Kidney (tissue), 14 donors: ENCODE data around the gene REV3L. TPM values are rescaled to one million over a fixed set of nuclear protein-coding genes. Genes with fewer than 3 reads are reported as not detected.
A peak's percentile ranks its signal among the peaks of the same experiment; 100 is the strongest.
"Not testable (repeated sequence)": the region's sequence is repeated elsewhere in the genome, so short reads cannot be mapped to it uniquely, and the experiment has no call there.

Experiments
- DNase-seq, 5 donors: peaks; one replicate each; pipeline ENCODE4 v3.0.0-alpha.2; 2013 to 2020
- FAIRE-seq: peaks from 2 replicates; lab custom pipeline; 2012; peaks lifted over from hg19 to GRCh38; lab: Jason Lieb, UNC
- H3K27ac ChIP-seq, 2 donors: one replicate each; pipeline ENCODE4 v1.7.0; 2013; ENCODE audit warnings: low read depth in 2 of 2, low read length in 2 of 2, inconsistent platforms in 1 of 2
- H3K27me3 ChIP-seq: one replicate; pipeline ENCODE4 v1.7.1; 2013; ENCODE audit warnings: low read length, inconsistent platforms; ENCODE audit not compliant: control insufficient read depth, insufficient read depth
- H3K36me3 ChIP-seq, 3 donors: one replicate each; pipeline versions ENCODE4 v1.7.0 to v1.7.1; 2013; ENCODE audit warnings: low read length in 3 of 3, control low read depth in 1 of 3, inconsistent platforms in 1 of 3; ENCODE audit not compliant: insufficient read depth in 3 of 3, control insufficient read depth in 2 of 3
- H3K4me1 ChIP-seq, 3 donors: one replicate each; pipeline versions ENCODE4 v1.7.0 to v1.7.1; 2013; ENCODE audit warnings: low read length in 3 of 3, inconsistent platforms in 1 of 3, low read depth in 1 of 3; ENCODE audit not compliant: control insufficient read depth in 2 of 3, insufficient read depth in 2 of 3
- H3K4me3 ChIP-seq, 3 donors: one replicate each; pipeline versions ENCODE4 v1.7.0 to v1.8.1; 2013; ENCODE audit warnings: low read length in 3 of 3, control low read depth in 1 of 3, inconsistent platforms in 1 of 3
- H3K9ac ChIP-seq, 3 donors: one replicate each; pipeline versions ENCODE4 v1.7.0 to v1.7.1; 2013; ENCODE audit warnings: low read length in 3 of 3, control low read depth in 1 of 3, inconsistent platforms in 1 of 3
- H3K9me3 ChIP-seq, 3 donors: one replicate each; pipeline versions ENCODE4 v1.7.0 to v1.7.1; 2013; ENCODE audit warnings: low read length in 3 of 3, control low read depth in 1 of 3, inconsistent platforms in 1 of 3; ENCODE audit not compliant: control insufficient read depth in 2 of 3, insufficient read depth in 1 of 3
- CTCF ChIP-seq: IDR thresholded peaks from 3 replicates; pipeline ENCODE4 v1.5.1; 2012; ENCODE audit warnings: mild to moderate bottlenecking, moderate library complexity, borderline replicate concordance; ENCODE audit not compliant: insufficient read depth; ENCODE audit errors: extremely low read depth
- intact Hi-C: fragments of 100-400 bp; cut with DNase I; formaldehyde crosslinking; loops from one replicate; pipeline ENCODE4 v1.11.1; 2022
- polyA plus RNA-seq: library from polyadenylated mRNA; stranded (reverse); fragments of 350-450 nt; fragmentation: Illumina TruSeq; extraction: RNeasy Lipid Tissue Mini Kit (QIAGEN cat#74804); gene quantifications from one replicate; pipeline ENCODE4 v1.2.3, GENCODE V29; 2014; ENCODE audit warnings: low read depth, low replicate concordance; ENCODE audit not compliant: insufficient read depth
- total RNA-seq: library from RNA; stranded (reverse); fragmentation: NEBNext Ultra II Directional; extraction: Animal tissue kit (Norgen Biotek cat#: 25700); gene quantifications from one replicate; pipeline ENCODE4 v1.2.1, GENCODE V29; 2021
- donor health status: control.
- donor health status: control.
- donor health status: control.
- donor health status: control.
- donor health status: control.
- donor health status: DM: yes; HTN: yes; CAD: no.
- donor health status: Normal renal cell carcinoma (clear cell type).

REV3L gene
- total and polyA plus RNA-seq, 2 donors from 2014 or later, result 4.4 to 30.0 TPM

GRCh38 chr6:111515259-111515658 is 32.2 kb upstream of the REV3L start:
- intact Hi-C loops, result no loop called here
- Histone ChIP-seq H3K4me3 (no peak overlapping the region), H3K9ac (no peak overlapping the region), H3K27ac (no peak overlapping the region), H3K4me1 (no peaks in the 10 kb centered on the region), H3K36me3 (no peaks in the 10 kb centered on the region), H3K27me3 (no peaks in the 10 kb centered on the region), H3K9me3 (no peaks in the 10 kb centered on the region)
- FAIRE-seq (no peak), DNase-seq (no peak)
- no peak for TF ChIP-seq CTCF

DNA sequence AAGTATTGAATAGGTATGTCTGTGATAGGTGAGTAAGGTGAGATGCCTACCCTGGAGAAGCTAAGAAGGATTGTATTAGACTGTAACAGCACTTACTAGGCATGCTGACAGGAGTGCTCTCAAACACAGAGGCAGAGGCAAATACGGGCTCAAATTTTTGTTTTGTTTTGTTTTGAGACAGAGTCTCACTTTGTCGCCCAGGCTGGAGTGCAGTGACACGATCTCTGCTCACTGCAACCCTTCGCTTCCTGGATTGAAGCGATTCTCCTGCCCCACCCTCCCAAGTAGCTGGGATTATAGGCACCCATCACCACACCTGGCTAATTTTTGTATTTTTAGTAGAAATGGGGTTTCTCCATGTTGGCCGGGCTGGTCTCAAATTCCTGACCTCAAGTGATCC is 31.5 kb upstream of the REV3L start:
- DNase-seq, H3K4me3 ChIP-seq, FAIRE-seq, H3K27me3 ChIP-seq, H3K27ac ChIP-seq, H3K36me3 ChIP-seq, H3K9ac ChIP-seq, intact Hi-C loops, H3K9me3 ChIP-seq, H3K4me1 ChIP-seq: not testable (repeated sequence)

GRCh38 chr6:111507219-111507618 is 24.2 kb upstream of the REV3L start:
- H3K4me1 ChIP-seq, H3K27ac ChIP-seq, H3K4me3 ChIP-seq, FAIRE-seq, H3K27me3 ChIP-seq, H3K9me3 ChIP-seq, intact Hi-C loops, H3K9ac ChIP-seq, DNase-seq, H3K36me3 ChIP-seq: not testable (repeated sequence)

DNA sequence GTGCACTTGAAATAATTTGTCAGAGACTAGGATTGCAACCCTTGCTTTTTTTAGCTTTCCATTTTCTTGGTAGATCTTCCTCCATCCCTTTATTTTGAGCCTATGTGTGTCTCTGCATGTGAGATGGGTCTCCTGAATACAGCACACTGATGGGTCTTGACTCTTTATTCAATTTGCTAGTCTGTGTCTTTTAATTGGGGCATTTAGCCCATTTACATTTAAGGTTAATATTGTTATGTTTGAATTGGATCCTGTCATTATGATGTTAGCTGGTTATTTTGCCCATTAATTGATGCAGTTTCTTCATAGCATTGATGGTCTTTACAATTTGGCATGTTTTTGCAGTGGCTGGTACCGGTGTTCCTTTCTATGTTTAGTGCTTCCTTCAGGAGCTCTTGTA is 22.5 kb upstream of the REV3L start:
- H3K36me3 ChIP-seq, DNase-seq, H3K4me1 ChIP-seq, H3K9ac ChIP-seq, intact Hi-C loops, H3K4me3 ChIP-seq, H3K9me3 ChIP-seq, H3K27me3 ChIP-seq, H3K27ac ChIP-seq, FAIRE-seq: not testable (repeated sequence)

GRCh38 chr6:111503660-111504059 is 20.6 kb upstream of the REV3L start:
- Histone ChIP-seq H3K9me3 (no peaks in the 10 kb centered on the region), H3K27me3 (no peaks in the 10 kb centered on the region), H3K36me3 (no peaks in the 10 kb centered on the region), H3K4me1 (no peaks in the 10 kb centered on the region), H3K27ac (no peak overlapping the region), H3K9ac (no peak overlapping the region), H3K4me3 (no peak overlapping the region)
- TF ChIP-seq CTCF, result no peak
- intact Hi-C loops, result no loop called here
- FAIRE-seq (no peak), DNase-seq (peak in 2 of 5 donors; percentile 64 to 76)
